GM23248 (cell line): ENCODE results near the gene FOXB2. TPM values are rescaled to one million over a fixed set of nuclear protein-coding genes. Genes with fewer than 3 reads are reported as not detected.
A peak's percentile ranks its signal among the peaks of the same experiment; 100 is the strongest.
"Not testable (repeated sequence)": the region's sequence is repeated elsewhere in the genome, so short reads cannot be mapped to it uniquely, and the experiment has no call there.

Experiments
- DNase-seq: peaks from one replicate; pipeline ENCODE4 v3.0.0-alpha.2; 2015
- H2AFZ ChIP-seq: fragments of 200-600 bp; sonication (generic); 2 replicates; pipeline ENCODE4 v1.6.1; 2016; ENCODE audit warnings: antibody characterized with exemption
- H3F3A ChIP-seq: fragments of 200-600 bp; sonication (generic); 2 replicates; pipeline ENCODE4 v1.6.1; 2016; ENCODE audit warnings: mild to moderate bottlenecking, antibody characterized with exemption, mixed run types; ENCODE audit not compliant: insufficient read depth
- H3K27ac ChIP-seq: fragments of 200-600 bp; sonication (generic); 2 replicates; pipeline ENCODE4 v1.5.1; 2016; ENCODE audit warnings: mild to moderate bottlenecking
- H3K27me3 ChIP-seq: fragments of 200-600 bp; sonication (generic); replicated peaks from 2 replicates; pipeline ENCODE4 v1.6.1; 2016; ENCODE audit warnings: mild to moderate bottlenecking; ENCODE audit not compliant: insufficient read depth
- H3K36me3 ChIP-seq: fragments of 200-600 bp; sonication (generic); 2 replicates; pipeline ENCODE4 v1.6.1; 2016; ENCODE audit warnings: low read depth, mild to moderate bottlenecking
- H3K4me1 ChIP-seq: fragments of 200-600 bp; sonication (generic); 2 replicates; pipeline ENCODE4 v1.6.1; 2016; ENCODE audit warnings: mild to moderate bottlenecking; ENCODE audit not compliant: insufficient read depth
- H3K4me2 ChIP-seq: fragments of 200-600 bp; sonication (generic); one replicate; pipeline ENCODE4 v1.6.1; 2016; ENCODE audit warnings: mild to moderate bottlenecking; ENCODE audit not compliant: unreplicated experiment
- H3K4me3 ChIP-seq: fragments of 200-600 bp; sonication (generic); 2 replicates; pipeline ENCODE4 v1.5.1; 2016; ENCODE audit warnings: mild to moderate bottlenecking
- H3K79me2 ChIP-seq: fragments of 200-600 bp; sonication (generic); 2 replicates; pipeline ENCODE4 v1.6.1; 2016; ENCODE audit warnings: mild to moderate bottlenecking; ENCODE audit not compliant: insufficient read depth
- H3K9ac ChIP-seq: fragments of 200-600 bp; sonication (generic); 2 replicates; pipeline ENCODE4 v1.6.1; 2016; ENCODE audit warnings: mild to moderate bottlenecking
- H3K9me2 ChIP-seq: fragments of 200-600 bp; sonication (generic); 2 replicates; pipeline ENCODE4 v1.6.1; 2016; ENCODE audit warnings: mixed run types, mild to moderate bottlenecking, moderate library complexity; ENCODE audit not compliant: insufficient read depth
- H3K9me3 ChIP-seq: fragments of 200-600 bp; sonication (generic); one replicate; pipeline ENCODE4 v1.6.1; 2017; ENCODE audit warnings: low read depth
- H4K20me1 ChIP-seq: fragments of 200-600 bp; sonication (generic); 2 replicates; pipeline ENCODE4 v1.6.0; 2016; ENCODE audit not compliant: insufficient read depth
- EZH2 ChIP-seq: fragments of 200-600 bp; sonication (generic); IDR thresholded peaks from 2 replicates; pipeline ENCODE4 v1.6.1; 2018; ENCODE audit warnings: antibody characterized with exemption, mild to moderate bottlenecking; ENCODE audit not compliant: insufficient read depth, poor library complexity, severe bottlenecking
- EZH2phosphoT487 ChIP-seq: fragments of 200-600 bp; sonication (generic); IDR thresholded peaks from 2 replicates; pipeline ENCODE4 v1.6.1; 2018; ENCODE audit warnings: antibody characterized with exemption, moderate library complexity, mild to moderate bottlenecking, low read depth; ENCODE audit not compliant: insufficient read depth
- WGBS, 2 experiments: methylation state at CpG; one replicate each; pipeline ENCODE4 v1.1.6; 2015 to 2017; ENCODE audit warnings: low lambda C conversion rate in 2 of 2, low coverage in 1 of 2; ENCODE audit errors: missing lambda C conversion rate in 2 of 2; 5-methylcytosine and 5-hydroxymethylcytosine counted together
- in situ Hi-C: fragments of 300-500 bp; cut with MboI; formaldehyde crosslinking; loops from 2 replicates; pipeline ENCODE4 v1.15.0; 2020
- polyA plus RNA-seq: library from polyadenylated mRNA; unstranded; fragments of >200 nt; fragmentation: Nextera tagmentation; extraction: Ambion mirVana; gene quantifications from 2 replicates; pipeline ENCODE4 v1.2.1, GENCODE V29; 2016
- total RNA-seq: library from RNA; depleted of rRNA; stranded (reverse); fragments of >200 nt; shearing (Covaris generic); gene quantifications from 2 replicates; pipeline ENCODE4 v1.2.3, GENCODE V29; 2014; rRNA removed

The FOXB2 gene
- total RNA-seq (not detected in 2 replicates), polyA plus RNA-seq (not detected in 2 replicates)

- Histone ChIP-seq H2AFZ (no peak within 1 kb of the TSS), H3K36me3 (no peaks in the 10 kb centered on the region), H3K9me3 (no peaks in the 10 kb centered on the region), H3K4me3 (no peak within 1 kb of the TSS), H3F3A (no peaks in the 10 kb centered on the region), H3K27me3 (peaks cover 95% of the 10 kb centered on the region), H3K79me2 (no peaks in the 10 kb centered on the region), H3K4me2 (peak within 1 kb of the TSS; percentile 3), H3K9ac (no peak within 1 kb of the TSS), H3K4me1 (no peaks in the 10 kb centered on the region), H3K9me2 (no peaks in the 10 kb centered on the region), H4K20me1 (no peaks in the 10 kb centered on the region), H3K27ac (no peak within 1 kb of the TSS)
- in situ Hi-C loops: no loop called here
- 15% methylated on average over 41 to 50 of the region's 51 CpGs for WGBS, 2 experiments
- TF ChIP-seq EZH2: peak; percentile 93
- 0 out of 2 replicates have a peak, but pooled peaks have one; percentile 23 for TF ChIP-seq EZH2phosphoT487
- no peak for DNase-seq
These were observed at the start of gene FOXB2 for GRCh38 chr9:77019236-77019925. Gene FOXB2, plus strand, starts transcription at chr9:77019655. Its CDS starts 0 bp downstream, at chr9:77019655.

DNA sequence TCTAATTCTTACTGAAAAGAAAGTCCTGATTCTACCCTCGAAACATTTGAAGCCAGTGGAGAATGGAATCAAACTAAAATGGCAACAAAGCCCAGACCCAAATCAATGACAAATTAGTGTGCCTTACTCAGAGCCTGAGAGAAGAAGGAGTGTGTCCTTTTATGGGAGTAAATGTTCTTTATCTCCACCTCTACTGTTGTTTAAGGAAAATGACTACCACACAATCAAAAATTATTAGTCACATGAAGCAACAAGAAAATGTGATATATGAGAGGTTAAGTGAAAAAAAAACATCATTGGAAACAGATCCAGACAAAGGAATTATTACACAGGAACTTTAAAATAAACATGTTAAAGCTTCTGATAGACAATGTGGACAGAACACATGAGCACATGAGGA, 49.7 kb upstream of the FOXB2 start:
- H3F3A ChIP-seq: no peaks in the 10 kb centered on the region
- H3K9ac ChIP-seq: no peak overlapping the region
- H3K4me2 ChIP-seq: no peak overlapping the region
- H3K27ac ChIP-seq: no peak overlapping the region
- H3K36me3 ChIP-seq: no peaks in the 10 kb centered on the region
- no peak for DNase-seq
- no peaks in the 10 kb centered on the region for H4K20me1 ChIP-seq
- H3K27me3 ChIP-seq: peaks cover 5% of the 10 kb centered on the region; the same call in 1 of the 2 replicates
- no peaks in the 10 kb centered on the region for H3K9me2 ChIP-seq
- no peaks in the 10 kb centered on the region for H3K4me1 ChIP-seq
- no peak for TF ChIP-seq EZH2phosphoT487
- TF ChIP-seq EZH2: no peak
- 10 to 17% methylated on average over 1 of the region's 1 CpG for WGBS, 2 experiments
- in situ Hi-C loops: no loop called here
- H3K79me2 ChIP-seq: no peaks in the 10 kb centered on the region
- H2AFZ ChIP-seq: no peak overlapping the region
- no peak overlapping the region for H3K4me3 ChIP-seq
- H3K9me3 ChIP-seq: no peaks in the 10 kb centered on the region

- not testable (repeated sequence) for DNase-seq, H3K4me3 ChIP-seq, H3K9ac ChIP-seq, H3K9me3 ChIP-seq, H3F3A ChIP-seq, H2AFZ ChIP-seq, H3K36me3 ChIP-seq, H3K79me2 ChIP-seq, H3K4me2 ChIP-seq, H3K27ac ChIP-seq, H3K4me1 ChIP-seq, H3K27me3 ChIP-seq, H3K9me2 ChIP-seq, H4K20me1 ChIP-seq
- in situ Hi-C loops: loop anchor here (25.0 kb wide), 1 partner anchor 192 kb away; no protein-coding TSS in a partner anchor
- WGBS, 2 experiments: 70 to 73% methylated on average over 9 of the region's 9 CpGs
These were observed 40.6 kb upstream of the FOXB2 start for GRCh38 chr9:76978831-76979230.

DNA sequence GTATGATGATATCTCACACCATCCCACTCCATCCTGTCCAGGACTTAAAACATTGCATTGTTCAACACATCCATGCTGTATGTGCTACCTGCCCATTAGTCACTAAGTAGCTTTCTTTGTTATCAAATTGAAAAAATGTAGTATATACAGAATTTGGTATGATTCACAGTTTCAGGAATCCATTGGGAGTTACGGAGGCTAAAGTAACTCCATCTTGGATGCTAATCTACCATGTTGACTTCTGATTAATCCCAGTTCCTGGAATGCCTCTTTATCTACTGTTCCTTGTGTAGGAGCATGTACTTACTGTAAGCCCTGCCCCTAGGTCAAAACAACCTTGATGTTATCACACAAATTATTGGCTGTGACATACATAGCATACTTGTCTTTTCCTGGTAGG, 38.9 kb upstream of the FOXB2 start:
- in situ Hi-C loops: loop anchor here (25.0 kb wide), 1 partner anchor 193 kb away; no protein-coding TSS in a partner anchor
- no peaks in the 10 kb centered on the region for H4K20me1 ChIP-seq
- no peak overlapping the region for H3K4me3 ChIP-seq
- no peak overlapping the region for H3K9ac ChIP-seq
- 45 to 57% methylated on average over 1 of the region's 1 CpG for WGBS, 2 experiments
- no peaks in the 10 kb centered on the region for H3K36me3 ChIP-seq
- no peaks in the 10 kb centered on the region for H3K9me3 ChIP-seq
- no peaks in the 10 kb centered on the region for H3K79me2 ChIP-seq
- TF ChIP-seq EZH2phosphoT487 (no peak), EZH2 (no peak)
- H3K4me2 ChIP-seq: no peak overlapping the region
- no peak overlapping the region for H2AFZ ChIP-seq
- no peaks in the 10 kb centered on the region for H3K4me1 ChIP-seq
- no peak for DNase-seq
- H3K27me3 ChIP-seq: peaks cover 5% of the 10 kb centered on the region; the same call in 1 of the 2 replicates
- H3K27ac ChIP-seq: no peak overlapping the region
- no peaks in the 10 kb centered on the region for H3F3A ChIP-seq
- no peaks in the 10 kb centered on the region for H3K9me2 ChIP-seq
